ENCODE measurements around the gene KRT16.

DNA sequence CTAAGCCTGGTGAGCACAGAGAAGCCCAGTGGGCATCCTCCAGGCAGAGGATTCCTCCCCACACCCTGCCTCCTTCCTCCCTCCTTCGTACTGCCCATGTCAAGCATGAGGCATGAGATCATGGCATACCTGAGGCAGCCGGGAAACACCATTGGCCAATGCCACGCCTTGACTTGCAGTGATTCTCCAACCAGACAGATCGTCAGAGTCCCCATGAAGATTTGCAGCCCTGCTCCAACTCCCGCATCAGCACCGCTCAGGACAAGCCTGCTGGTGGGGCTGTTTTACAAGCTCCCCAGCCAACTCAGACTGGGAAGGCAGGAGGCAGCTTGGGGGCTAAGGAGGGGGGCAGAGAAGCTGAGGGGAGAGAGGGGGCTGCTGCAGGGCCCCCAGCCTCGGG is 2.9 kb upstream of the KRT16 start:
- TF ChIP-seq, protein P1, sequence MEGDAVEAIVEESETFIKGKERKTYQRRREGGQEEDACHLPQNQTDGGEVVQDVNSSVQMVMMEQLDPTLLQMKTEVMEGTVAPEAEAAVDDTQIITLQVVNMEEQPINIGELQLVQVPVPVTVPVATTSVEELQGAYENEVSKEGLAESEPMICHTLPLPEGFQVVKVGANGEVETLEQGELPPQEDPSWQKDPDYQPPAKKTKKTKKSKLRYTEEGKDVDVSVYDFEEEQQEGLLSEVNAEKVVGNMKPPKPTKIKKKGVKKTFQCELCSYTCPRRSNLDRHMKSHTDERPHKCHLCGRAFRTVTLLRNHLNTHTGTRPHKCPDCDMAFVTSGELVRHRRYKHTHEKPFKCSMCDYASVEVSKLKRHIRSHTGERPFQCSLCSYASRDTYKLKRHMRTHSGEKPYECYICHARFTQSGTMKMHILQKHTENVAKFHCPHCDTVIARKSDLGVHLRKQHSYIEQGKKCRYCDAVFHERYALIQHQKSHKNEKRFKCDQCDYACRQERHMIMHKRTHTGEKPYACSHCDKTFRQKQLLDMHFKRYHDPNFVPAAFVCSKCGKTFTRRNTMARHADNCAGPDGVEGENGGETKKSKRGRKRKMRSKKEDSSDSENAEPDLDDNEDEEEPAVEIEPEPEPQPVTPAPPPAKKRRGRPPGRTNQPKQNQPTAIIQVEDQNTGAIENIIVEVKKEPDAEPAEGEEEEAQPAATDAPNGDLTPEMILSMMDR (IDR thresholded peaks at IDR 0.05), result no peak
- TF ChIP-seq EP300 (IDR thresholded peaks at IDR 0.05) (no peak), POLR2A (IDR thresholded peaks at IDR 0.05) (no peak)
